Liver (tissue), 3 donors: ENCODE measurements around the gene FAM149B1.

Experiments
- CTCF ChIP-seq: fragments of 150-350 bp; IDR thresholded peaks from 2 replicates; pipeline ENCODE4 v1.5.1; 2017; ENCODE audit warnings: improper control_type of control experiment, low read depth, low read length; ENCODE audit not compliant: missing input control
- EGR1 ChIP-seq, 2 donors: IDR thresholded peaks; 2 replicates each; pipeline ENCODE4 v1.6.1; 2016 to 2018; ENCODE audit warnings: antibody characterized with exemption in 2 of 2, low read depth in 2 of 2
- GABPA ChIP-seq, 2 donors: IDR thresholded peaks in 1 of 2; conservative IDR thresholded peaks in 1 of 2; 2 replicates each; pipeline ENCODE4 v1.6.1; 2016; ENCODE audit warnings: antibody characterized with exemption in 2 of 2, mild to moderate bottlenecking in 1 of 2, moderate library complexity in 1 of 2
- HNF4G ChIP-seq: IDR thresholded peaks from 2 replicates; pipeline ENCODE4 v1.6.1; 2016; ENCODE audit warnings: antibody characterized with exemption
- JUND ChIP-seq, 2 donors: IDR thresholded peaks; 2 replicates each; pipeline ENCODE4 v1.6.1; 2016; ENCODE audit warnings: antibody characterized with exemption in 2 of 2
- MAX ChIP-seq: IDR thresholded peaks from 2 replicates; pipeline ENCODE4 v1.6.1; 2016; ENCODE audit warnings: antibody characterized with exemption
- RAD21 ChIP-seq, 2 donors: IDR thresholded peaks; 2 replicates each; pipeline ENCODE4 v1.6.1; 2016; ENCODE audit warnings: antibody characterized with exemption in 2 of 2, mild to moderate bottlenecking in 2 of 2
- REST ChIP-seq: IDR thresholded peaks from 2 replicates; pipeline ENCODE4 v1.6.1; 2016; ENCODE audit warnings: antibody characterized with exemption, mild to moderate bottlenecking
- RXRA ChIP-seq, 2 donors: IDR thresholded peaks; 2 replicates each; pipeline ENCODE4 v1.6.1; 2017 to 2018; ENCODE audit warnings: antibody characterized with exemption in 2 of 2, mild to moderate bottlenecking in 1 of 2
- SP1 ChIP-seq: IDR thresholded peaks from 2 replicates; pipeline ENCODE4 v1.6.1; 2018; ENCODE audit warnings: antibody characterized with exemption, mild to moderate bottlenecking
- TAF1 ChIP-seq: conservative IDR thresholded peaks from 2 replicates; pipeline ENCODE4 v1.6.1; 2016; ENCODE audit warnings: antibody characterized with exemption, mild to moderate bottlenecking
- donor health status: healthy.
- donor health status: healthy.

GRCh38 chr10:73248259-73248724 lies 80.4 kb downstream of the FAM149B1 start:
- TF ChIP-seq CTCF (no peak), MAX (no peak), HNF4G (no peak), JUND (IDR thresholded peaks at IDR 0.05) (no peak), REST (no peak), TAF1 (no peak), RAD21 (IDR thresholded peaks at IDR 0.05) (no peak), GABPA (IDR thresholded peaks at IDR 0.05 in 1 of 2, conservative IDR thresholded peaks at IDR 0.05 in 1 of 2) (no peak), SP1 (no peak), RXRA (IDR thresholded peaks at IDR 0.05) (no peak), EGR1 (IDR thresholded peaks at IDR 0.05; ENCODE audit: low read depth in 2 of 2) (no peak)
